NCI-H526 (cell line): ENCODE results near the gene RNF34.
A peak's percentile ranks its signal among the peaks of the same experiment; 100 is the strongest.

Experiments used
- DNase-seq, 2 experiments: peaks; one replicate each; lab custom pipeline; 2025; lab: John Stamatoyannopoulos, UW

Gene RNF34

DNA sequence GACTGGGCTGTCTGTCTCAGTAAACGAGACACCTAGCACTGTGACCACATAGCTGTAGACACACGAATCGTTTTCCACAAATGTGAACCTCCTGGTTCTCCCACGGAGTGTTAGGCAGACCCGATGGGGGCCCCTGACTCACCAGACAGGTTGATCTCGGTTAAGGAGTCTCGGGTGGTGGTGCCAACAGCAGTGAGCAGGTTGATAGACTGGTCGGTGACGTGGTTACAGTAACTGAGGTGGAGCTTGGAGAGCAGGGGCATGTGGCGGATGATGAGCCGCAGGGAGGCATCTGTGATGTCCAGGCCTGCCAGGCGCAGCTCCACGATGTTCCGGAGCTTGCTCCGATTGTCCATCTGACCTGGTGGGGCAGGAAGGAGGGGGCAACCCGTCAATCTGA, 39.8 kb downstream of the RNF34 start:
- no peak for DNase-seq

DNA sequence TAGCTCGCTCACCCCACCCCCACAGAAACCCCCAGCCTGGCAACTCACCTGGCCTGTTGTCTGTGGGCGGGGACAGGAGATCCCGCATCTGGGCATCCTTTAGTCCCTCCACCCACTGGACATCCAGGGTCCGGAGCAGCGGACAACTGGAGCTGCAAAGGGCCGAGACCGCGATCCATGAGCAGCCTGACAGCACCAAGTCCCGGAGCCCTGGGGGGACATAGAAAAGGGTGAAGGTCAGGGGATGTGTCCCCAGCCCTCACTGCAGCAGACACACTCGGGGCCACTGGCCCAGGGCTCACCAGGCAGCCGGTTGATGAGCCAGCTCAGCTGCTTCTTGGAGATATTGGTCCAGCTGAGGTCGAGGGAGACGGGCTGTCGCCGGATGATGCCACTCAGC, 40.9 kb downstream of the RNF34 start:
- DNase-seq: no peak

DNA sequence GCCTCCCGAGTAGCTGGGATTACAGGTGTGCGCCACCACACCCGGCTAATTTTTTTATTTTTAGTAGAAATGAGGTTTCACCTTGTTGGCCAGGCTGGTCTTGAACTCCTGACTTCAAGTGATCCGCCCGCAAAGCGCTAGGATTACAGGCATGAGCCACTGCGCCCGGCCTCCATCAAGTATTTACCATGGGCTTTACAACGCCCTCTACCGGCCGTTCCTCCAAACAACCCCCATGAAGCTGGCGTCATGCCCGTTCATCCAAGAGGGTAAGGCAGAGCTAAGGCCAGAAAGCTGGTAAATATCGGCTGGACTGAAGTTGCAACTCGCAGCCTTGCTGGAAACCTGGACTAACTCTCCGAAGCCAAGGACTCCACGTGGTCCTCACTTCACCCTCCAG, 41.6 kb downstream of the RNF34 start:
- DNase-seq: peak in 1 of 2 experiments; percentile 28

DNA sequence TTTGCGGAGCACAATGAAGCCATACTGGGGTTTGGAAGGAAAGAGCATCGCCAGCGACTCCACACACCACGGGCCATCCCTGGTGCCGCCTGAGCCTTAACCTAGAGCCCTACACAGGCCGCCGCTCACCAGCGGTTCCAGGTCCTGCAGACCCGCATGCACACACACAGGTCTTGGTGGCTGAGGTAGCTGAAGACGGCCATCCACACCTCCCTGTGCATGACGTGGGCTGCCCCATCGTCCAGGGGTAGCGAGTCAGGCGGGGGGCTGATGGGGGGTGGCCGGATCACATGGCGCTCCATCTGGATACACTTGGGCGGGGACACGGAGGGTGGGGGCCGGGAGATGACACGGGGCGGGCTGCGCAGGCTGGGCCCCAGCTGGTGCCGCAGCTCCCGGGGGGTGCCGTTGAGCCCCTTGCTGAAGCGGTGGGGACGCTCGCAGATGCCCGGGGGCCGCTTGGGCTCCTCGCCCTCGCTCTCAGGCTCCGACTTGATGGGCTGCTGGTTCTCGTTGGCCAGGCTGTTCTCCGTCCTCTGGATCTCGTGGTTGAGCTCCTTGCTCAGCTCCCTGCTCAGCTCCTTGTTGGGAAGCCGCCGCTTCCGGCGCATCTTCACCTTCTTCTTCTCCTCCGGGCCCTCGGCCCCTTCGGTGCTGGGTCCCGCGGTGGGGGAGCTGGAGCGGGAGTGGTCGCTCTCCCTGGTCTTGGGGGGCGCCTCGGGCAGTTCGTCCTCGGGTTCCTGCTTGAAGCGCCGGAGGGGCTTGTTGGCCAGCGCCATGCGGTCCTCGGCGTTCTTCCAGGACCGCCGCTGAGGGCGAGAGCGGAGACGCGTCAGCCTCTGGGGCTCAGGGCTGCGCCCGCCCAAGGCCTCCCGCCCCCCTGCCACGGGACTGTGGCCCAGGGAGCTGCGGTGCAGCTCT, 42.4 kb downstream of the RNF34 start:
- DNase-seq: no peak

DNA sequence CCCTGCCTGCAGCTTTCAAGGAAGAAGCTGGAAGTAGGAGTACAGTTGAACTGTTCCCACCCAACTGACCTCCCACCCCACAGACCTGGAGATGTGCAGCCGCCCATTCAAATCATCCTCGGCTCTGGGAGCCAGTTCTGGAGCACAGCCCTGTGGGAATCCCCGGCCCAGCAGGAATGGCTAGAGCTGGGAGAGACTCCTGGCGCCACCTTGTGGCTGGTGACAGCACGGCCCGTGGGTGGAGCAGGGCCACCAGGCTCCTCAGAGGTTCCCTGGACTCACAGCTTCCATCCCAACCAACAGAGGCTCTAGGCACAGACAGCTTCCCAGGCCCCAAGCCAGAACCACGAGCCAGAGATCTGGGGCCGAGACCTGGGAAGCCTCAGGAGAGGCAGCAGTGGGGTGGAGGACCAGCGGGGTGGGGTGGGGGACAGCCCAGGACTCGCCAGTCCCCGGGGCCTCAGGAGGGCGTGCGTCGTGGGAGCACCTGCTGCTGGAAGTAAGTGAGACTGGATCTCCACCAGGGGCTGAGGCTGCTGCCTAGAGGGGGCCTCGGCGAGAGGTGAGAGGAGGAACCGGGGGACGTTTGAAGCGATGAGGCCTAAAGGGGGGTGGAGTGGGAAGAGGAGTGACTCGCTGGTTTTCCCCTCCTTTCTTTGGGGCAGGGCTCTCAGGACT, 43.4 kb downstream of the RNF34 start:
- peak; percentile 59 to 90 for DNase-seq

DNA sequence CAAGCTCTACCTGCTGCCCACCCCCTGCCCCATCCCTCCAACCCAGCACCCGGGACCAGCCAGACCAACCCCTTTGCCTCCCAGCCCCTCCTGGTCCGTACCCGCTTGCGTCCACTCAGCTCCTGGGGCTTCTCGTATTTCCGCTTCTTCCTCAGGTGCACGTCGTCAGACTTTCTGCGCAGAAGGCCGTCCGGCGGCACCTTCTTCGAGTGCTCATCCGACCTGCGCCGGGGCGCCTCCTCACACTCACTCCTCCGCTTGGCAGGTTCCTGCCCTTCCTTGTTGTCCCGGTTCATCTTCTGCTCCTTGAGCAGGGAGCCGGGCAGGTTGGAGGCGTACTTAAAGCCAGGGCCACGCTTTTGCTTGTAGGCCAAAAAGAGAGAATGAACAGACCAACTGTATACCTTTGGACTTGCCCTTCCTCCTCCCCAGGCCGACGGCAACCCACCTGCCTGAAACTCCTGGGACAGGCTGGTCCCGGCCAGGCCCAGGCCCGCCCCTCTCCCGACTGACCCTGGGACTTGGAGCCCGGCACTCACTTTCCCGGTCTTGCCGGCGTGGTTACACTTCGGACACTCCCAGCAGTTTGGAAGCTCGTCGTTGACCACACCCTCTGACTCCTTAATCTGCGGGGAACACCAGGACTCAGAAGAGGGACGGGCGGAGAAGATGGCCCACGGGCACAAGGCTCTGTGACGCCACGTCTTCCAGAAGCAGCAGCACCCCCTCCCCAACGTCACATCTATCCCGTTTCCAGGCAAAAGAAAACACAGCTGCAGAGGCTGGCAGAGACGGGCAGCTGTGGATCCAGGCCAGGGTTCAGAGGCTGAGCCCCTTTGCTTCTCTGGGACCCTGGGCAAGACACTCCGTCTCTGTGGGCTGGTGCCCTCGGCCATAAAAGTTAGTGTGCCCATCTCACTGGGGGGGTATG, 44.3 kb downstream of the RNF34 start:
- no peak for DNase-seq

DNA sequence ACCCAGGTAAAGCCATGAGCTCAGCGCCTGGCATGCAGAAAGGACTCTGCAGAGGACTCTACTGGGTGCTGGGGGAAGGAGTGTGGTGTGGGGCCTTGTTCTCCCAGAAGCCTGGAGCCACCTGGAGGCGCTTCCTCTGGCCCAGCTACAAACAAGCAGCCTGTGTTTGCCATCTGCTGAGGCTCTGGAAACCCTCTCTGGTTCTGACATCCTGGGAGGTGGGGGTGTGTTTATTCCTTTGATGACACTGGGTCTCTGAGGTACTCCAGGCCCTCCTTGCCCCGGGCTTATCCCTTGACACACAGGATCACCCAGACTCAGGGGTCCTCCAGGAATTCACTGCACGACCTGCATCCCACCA, 44.9 kb downstream of the RNF34 start:
- DNase-seq: no peak

DNA sequence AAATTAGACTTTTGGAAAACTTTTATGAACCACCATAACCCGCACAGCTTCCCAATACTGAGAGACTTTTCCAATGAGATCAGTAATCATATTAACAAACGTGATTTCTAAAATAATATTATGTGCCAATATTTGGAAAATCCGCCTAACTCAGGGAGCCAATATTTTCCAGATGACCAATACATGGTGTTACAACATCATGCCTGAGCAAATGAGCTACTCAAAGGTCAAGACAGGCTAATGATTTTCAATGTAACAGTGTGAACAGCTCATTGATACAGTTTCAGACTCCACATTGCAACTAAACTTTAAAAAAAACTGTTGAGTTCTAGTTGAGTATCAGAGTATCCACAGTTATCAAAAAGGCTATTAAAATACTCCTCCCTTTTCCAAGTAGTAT, 46.8 kb downstream of the RNF34 start:
- no peak for DNase-seq

DNA sequence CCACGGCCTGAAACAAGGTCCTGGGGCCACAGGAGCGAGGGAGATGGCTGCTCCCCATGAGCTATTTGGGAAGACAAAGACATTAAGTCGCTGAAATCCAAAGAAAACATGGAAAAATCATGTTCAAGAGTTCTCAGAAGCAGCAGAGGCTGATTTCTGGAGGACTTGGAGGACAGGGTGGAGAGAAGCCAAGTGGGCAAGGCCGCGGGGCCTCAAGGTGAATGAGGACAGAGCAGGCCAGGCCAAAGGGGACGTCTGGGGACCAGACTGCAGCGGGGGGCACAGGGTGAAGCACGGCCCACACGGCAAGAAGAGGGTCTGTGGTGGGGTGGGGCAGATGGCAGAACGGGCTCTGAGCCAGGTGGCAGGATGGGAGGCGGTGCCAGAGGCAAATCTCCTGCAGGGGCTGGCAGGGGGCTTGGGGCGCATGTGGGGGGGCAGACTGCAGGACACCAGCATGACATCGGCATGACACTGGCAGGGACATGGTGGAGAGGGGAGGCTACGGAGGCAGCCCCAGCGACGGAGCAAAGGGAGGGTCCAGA, 48.9 kb downstream of the RNF34 start:
- DNase-seq: no peak

DNA sequence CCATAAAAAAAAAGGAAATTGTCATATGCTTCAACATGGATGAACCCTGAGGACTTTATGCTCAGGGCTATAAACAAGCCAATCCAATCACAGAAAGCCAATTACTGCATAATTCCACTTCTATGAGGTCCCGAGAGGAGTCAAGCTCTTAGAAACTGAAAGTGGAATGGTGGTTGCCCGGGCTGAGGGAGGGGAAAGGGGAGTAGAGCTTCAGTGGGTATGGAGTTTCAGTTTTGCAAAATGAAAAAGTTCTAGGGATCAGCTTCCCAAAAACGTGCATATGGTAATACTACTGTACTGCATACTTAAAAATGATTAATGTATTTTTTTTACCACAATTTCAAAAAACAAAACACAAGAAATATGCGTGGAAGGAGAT, 52.0 kb downstream of the RNF34 start:
- DNase-seq: no peak

DNA sequence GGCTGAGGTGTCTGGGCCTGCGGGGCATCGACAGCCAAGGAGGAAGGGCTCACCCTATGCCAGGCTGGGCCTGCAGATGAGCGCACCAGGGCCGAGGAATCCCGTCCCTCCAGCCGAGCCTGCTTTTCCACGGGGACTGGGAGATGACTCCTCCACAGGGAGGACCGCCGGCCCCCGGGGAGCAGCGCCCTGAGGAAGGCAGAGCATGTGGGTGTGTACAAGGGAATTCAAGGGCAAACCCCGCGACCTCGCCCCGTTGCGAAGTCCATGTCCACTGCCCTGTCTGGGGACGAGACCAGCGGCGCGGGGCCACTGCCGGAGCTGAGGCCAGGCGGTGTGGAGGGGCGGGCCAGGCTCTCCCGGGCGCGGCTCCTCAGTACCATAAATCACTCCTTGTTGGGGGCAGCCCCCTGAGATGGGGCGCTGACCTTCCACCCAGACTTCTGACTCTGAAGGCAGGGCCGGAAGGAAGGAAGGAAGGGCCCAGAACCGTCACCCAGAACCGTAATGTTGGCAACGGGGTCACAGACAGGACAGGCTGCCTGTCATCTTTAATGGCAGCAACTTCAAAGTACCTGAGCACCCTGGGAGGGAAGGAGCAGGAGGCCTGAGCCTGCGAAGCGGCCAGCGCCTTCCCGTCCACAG, 52.5 kb downstream of the RNF34 start:
- no peak for DNase-seq

DNA sequence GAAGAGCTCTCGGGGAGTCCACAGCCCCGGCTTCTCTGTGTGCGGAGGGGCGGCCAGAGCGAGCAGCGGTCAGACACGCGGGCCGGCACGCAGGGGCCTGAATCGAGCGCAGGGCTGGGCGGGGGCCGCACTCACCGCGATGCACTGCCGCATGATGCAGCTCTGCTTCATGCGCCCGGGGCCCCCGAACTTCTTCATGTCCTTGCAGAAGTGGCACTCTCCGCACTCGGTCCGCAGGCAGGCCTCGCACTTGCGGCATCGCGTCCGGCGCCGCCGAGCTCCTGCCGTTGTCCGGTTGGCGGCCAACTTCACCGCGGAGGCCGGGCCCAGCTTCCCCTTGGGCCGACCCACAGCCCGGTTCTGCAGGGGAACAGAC, 53.1 kb downstream of the RNF34 start:
- no peak for DNase-seq

DNA sequence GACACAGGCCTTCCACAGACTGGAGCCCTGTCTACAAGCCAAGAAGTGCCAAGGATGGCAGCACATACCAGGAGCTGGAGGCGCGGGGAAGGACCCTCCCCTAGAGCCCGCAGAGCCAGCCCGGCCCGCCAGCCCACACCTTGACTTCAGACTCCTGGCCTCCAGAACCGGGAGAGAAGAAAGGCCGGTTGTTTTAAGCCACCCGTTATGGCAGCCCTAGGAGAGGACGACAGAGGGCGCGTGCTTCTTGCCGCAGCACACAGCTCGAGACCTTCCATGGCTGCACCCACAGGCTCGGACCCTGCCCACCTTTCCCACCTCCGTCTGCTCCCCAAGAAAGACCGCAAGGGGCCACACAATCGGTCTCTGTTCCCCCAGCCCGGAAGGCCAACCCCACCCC, 53.7 kb downstream of the RNF34 start:
- DNase-seq: no peak

DNA sequence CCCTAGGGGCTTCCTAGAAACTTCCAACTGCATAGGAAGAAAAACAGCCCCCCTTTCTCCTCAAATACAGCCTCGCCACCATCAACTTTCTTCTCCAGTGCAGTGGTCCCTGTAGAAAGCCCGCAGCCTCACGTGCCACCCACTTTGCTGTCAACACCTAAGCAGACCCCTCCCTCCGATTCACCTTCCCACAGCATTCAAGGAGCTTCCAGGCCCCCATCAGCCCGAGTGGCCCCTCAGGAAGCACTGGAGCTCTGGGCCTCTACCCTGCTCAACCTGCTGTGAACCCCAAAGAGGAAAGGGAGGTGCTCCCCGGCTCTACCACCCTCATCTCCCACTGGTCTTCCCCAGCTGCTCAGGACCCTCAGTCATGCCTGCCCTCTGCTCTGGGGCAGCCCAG, 55.0 kb downstream of the RNF34 start:
- DNase-seq: no peak

DNA sequence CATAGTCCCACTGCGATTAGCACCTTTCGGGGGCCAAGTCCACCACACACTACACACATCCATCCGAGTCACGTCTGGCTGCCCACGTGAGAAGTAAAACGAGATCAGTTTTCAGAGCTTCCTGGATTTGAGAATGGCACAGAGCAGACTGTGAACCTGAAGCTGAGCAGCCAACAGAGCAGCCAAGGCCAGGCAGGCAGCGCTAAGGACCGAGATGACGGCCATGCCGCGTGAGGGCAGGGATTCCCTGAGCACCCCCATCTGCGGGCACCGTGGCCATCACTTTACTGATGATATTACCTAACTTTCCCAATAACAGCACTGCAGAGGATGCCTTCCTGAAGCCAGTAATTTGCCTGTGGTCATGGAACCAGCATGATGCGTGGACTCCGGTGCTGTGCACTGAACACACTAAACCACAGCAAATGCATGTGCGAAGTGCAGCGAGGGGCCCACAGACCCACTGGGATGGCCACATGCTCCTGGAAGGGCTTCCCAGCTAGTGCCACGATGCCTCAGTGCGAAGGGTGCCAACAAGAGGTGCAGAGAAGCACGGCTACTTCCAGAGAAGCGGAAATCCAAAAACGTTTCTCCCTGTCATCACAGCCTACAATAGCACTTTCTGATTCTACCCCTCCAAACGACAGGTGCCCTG, 56.0 kb downstream of the RNF34 start:
- no peak for DNase-seq

DNA sequence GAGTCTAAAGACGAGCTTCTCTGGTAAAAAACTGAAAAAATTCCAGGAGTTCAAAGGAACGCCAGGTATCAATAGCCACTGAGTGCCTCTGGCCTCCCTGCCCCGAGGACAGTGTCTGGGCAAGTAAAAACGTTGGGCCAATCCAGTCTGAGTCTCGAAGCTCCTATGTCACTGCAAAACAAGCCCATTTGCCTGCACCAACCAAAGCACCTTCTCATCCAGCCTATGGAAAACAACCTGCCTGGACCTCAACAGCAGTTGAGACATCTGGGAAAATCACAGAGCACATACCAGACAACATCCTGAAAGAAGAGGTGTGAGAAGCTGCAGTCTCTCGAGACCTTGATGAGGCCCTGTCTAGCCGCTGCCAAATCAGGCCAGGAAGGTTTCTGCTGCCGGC, 56.6 kb downstream of the RNF34 start:
- no peak for DNase-seq

DNA sequence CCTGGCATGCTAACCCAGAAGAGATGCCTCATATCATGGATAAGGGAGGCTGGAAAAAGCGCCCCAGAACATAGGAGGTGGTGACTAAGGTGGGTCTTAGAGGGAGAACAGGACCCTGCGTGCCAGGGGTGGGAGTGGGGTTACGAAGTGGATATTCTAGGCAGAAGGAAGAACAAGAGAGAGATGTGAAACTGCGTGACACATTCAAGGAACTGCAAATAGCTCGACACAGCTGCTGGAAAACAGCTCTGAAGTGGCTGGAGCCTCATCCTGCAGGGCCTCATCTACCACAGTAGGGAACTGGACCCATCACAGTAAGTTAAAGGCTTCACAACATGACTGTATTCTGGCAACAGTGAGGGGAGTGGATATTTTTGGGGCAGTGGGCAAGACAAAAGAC, 61.1 kb downstream of the RNF34 start:
- no peak for DNase-seq

DNA sequence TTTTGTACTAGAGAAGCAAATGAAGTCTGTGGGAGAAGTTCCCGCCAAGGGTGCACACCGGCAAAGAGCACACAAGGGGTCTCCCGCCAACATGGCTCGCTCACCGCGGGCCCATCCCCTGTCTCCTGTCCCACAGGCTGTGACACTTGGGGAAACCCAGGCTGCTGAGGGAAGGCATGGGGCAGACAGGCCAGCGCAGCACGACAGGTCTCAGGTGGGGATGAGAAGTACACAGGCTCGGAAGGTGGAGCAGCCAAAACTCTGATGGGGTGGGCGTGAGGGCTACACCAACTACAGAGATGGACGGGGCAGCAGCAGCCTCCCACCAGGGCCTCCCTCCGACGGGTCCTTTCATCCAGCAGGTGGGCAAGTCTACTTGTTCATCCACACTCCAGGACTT, 64.4 kb downstream of the RNF34 start:
- no peak for DNase-seq

DNA sequence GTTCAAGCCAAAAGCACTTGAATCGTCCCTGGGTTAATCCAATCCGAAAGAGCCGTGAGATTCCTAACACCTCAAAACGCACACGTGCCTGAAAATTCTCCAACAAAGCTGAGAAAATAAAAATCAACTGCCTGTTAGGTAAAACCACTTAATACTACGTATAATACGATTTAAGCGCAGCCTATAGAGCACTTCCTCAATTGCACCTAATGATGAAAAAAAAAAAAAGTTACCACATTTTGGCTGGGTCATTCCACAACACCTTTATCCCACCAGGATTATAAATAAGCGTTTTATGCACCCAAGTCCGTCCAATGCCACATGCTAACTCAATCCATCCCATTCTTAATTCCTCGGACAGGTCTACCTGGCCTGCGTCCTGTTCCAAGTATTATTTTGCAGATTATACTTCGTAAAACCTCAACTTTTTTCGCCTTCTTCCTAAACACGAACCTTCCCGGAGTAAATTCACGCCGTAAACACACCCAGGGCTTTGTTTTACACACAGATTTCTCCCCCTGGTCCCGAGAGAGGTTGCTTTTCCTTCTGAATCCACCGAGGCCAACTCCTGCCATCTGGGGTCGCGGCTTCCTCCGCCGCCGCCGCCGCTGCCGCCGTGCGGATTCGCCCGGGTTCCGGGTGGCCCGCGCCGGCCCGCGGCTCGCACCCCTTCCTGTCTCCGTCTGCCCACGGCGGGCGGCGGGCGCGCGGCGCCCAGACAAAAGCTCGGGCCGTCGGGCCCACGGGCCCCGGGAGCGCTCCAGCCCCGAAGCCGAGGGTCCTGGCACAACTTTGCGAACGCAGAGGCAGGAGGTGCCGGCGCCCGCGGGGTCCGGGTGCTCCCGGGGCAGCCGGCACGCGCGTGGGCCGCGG, 66.2 kb downstream of the RNF34 start:
- peak in 1 of 2 experiments; percentile 45 for DNase-seq
